PFSK-1 (cell line): ENCODE data around the gene SORCS1.

Experiments used
- FOXP2 ChIP-seq: optimal IDR thresholded peaks from 2 replicates; pipeline ENCODE3; 2011; ENCODE audit warnings: borderline replicate concordance, control low read depth, inconsistent platforms; ENCODE audit not compliant: insufficient read depth; ENCODE audit errors: extremely low read length, extremely low read depth
- POLR2AphosphoS5 ChIP-seq: IDR thresholded peaks from 2 replicates; pipeline ENCODE4 v1.6.1; 2012; ENCODE audit warnings: low read depth, mild to moderate bottlenecking, control low read depth, low read length, moderate library complexity
- REST ChIP-seq, 2 experiments: IDR thresholded peaks; 2 replicates each; pipeline versions ENCODE4 v1.6.1 to v1.8.0; 2011 to 2012; ENCODE audit warnings: low read depth in 2 of 2, low read length in 2 of 2, control low read depth in 1 of 2, inconsistent platforms in 1 of 2, mild to moderate bottlenecking in 1 of 2, moderate library complexity in 1 of 2; ENCODE audit not compliant: insufficient read depth in 1 of 2
- SIN3A ChIP-seq: IDR thresholded peaks from 2 replicates; pipeline ENCODE4 v1.6.1; 2012; ENCODE audit warnings: mild to moderate bottlenecking, low read length, moderate library complexity, borderline replicate concordance; ENCODE audit not compliant: insufficient read depth
- TAF1 ChIP-seq: IDR thresholded peaks from 2 replicates; pipeline ENCODE4 v1.6.1; 2012; ENCODE audit warnings: low read length, control low read depth, borderline replicate concordance; ENCODE audit not compliant: insufficient read depth

Gene SORCS1

GRCh38 chr10:106914016-106914415 is 250.5 kb downstream of the SORCS1 start:
- no peak for TF ChIP-seq FOXP2
- no peak for TF ChIP-seq SIN3A
- TF ChIP-seq REST (IDR thresholded peaks at IDR 0.05; ENCODE audit: insufficient read depth in 1 of 2, low read depth in 2 of 2, low read length in 2 of 2) = no peak
- TF ChIP-seq TAF1 = no peak
- no peak for TF ChIP-seq POLR2AphosphoS5

- TF ChIP-seq TAF1 (no peak), SIN3A (no peak), REST (IDR thresholded peaks at IDR 0.05; ENCODE audit: insufficient read depth in 1 of 2, low read depth in 2 of 2, low read length in 2 of 2) (no peak), FOXP2 (no peak), POLR2AphosphoS5 (no peak)
Measured at GRCh38 chr10:106913348-106913747, 251.2 kb downstream of the SORCS1 start.

- no peak for TF ChIP-seq POLR2AphosphoS5
- TF ChIP-seq REST (IDR thresholded peaks at IDR 0.05; ENCODE audit: insufficient read depth in 1 of 2, low read depth in 2 of 2, low read length in 2 of 2) = no peak
- no peak for TF ChIP-seq FOXP2
- TF ChIP-seq TAF1 = no peak
- no peak for TF ChIP-seq SIN3A
Measured at GRCh38 chr10:106911096-106911495, 253.4 kb downstream of the SORCS1 start.

- TF ChIP-seq TAF1 = no peak
- TF ChIP-seq FOXP2 = no peak
- no peak for TF ChIP-seq SIN3A
- no peak for TF ChIP-seq POLR2AphosphoS5
- TF ChIP-seq REST (IDR thresholded peaks at IDR 0.05; ENCODE audit: insufficient read depth in 1 of 2, low read depth in 2 of 2, low read length in 2 of 2) = no peak
Measured at GRCh38 chr10:106910666-106911065, 253.8 kb downstream of the SORCS1 start.

GRCh38 chr10:106908225-106908624 is 256.3 kb downstream of the SORCS1 start:
- TF ChIP-seq SIN3A (no peak), POLR2AphosphoS5 (no peak), FOXP2 (no peak), REST (IDR thresholded peaks at IDR 0.05; ENCODE audit: insufficient read depth in 1 of 2, low read depth in 2 of 2, low read length in 2 of 2) (no peak)
